Measurements from ENCODE around the gene CCDC116. TPM values are rescaled to one million over a fixed set of nuclear protein-coding genes. Genes with fewer than 3 reads are reported as not detected.

CCDC116 gene
- polyA plus RNA-seq, 1 donor from 2014 or later, result 0.28 TPM

DNA sequence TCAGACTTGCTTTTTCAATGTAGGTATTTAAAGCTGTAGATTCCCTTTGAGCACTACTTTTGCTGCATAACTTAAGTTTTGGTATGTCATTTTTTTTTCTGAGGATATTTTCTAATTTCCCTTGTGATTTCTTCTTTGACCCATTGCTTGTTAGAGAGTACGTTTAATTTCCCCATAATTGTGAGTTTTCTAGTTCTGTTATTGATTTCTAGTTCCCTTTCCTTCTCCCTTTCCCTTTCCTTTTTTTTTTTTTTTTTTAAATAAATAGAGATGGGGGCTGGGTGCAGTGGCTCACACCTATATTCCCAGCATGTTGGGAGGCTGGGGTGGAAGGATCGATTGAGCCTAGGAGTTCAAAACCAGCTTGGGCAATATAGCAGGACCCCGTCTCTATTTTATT is 34.3 kb upstream of the CCDC116 start:
- Histone ChIP-seq H2AFZ (ENCODE audit: low read depth, low read length) (no peak overlapping the region), H3K9me3 (ENCODE audit: low read length) (no peaks in the 10 kb centered on the region), H3K79me2 (replicated peaks; ENCODE audit: insufficient read depth, low read length) (peaks cover 16% of the 10 kb centered on the region), H4K20me1 (ENCODE audit: insufficient read depth) (no peaks in the 10 kb centered on the region), H3K9ac (ENCODE audit: low read length) (no peak overlapping the region), H3K4me2 (ENCODE audit: low read length) (no peak overlapping the region), H3K27me3 (ENCODE audit: insufficient read depth, low read depth, low read length) (no peaks in the 10 kb centered on the region), H3K4me3 (ENCODE audit: low read length) (no peak overlapping the region), H3K27ac (ENCODE audit: low read length) (no peak overlapping the region), H3K36me3 (ENCODE audit: insufficient read depth, low read length) (peaks cover 9% of the 10 kb centered on the region), H3F3A (ENCODE audit: insufficient read depth, low read length, poor library complexity, severe bottlenecking) (no peaks in the 10 kb centered on the region), H3K9me2 (ENCODE audit: insufficient read depth, low read length) (no peaks in the 10 kb centered on the region)
- TF ChIP-seq POLR2AphosphoS5 (IDR thresholded peaks at IDR 0.05), result no peak
- TF ChIP-seq SMC3 (conservative IDR thresholded peaks at IDR 0.05; ENCODE audit: poor library complexity), result no peak
- no peak for TF ChIP-seq CTCF (IDR thresholded peaks at IDR 0.05; ENCODE audit: poor library complexity, severe bottlenecking)
- TF ChIP-seq EZH2 (IDR thresholded peaks at IDR 0.05; ENCODE audit: borderline replicate concordance, insufficient read depth, low read length, poor library complexity, severe bottlenecking), result no peak
- TF ChIP-seq EP300 (conservative IDR thresholded peaks at IDR 0.05; ENCODE audit: poor library complexity, severe bottlenecking), result no peak

GRCh38 chr22:21599053-21599893 is 33.3 kb upstream of the CCDC116 start:
- Histone ChIP-seq H3F3A (ENCODE audit: insufficient read depth, low read length, poor library complexity, severe bottlenecking) (no peaks in the 10 kb centered on the region), H3K9ac (ENCODE audit: low read length) (no peak overlapping the region), H3K27me3 (ENCODE audit: insufficient read depth, low read depth, low read length) (no peaks in the 10 kb centered on the region), H3K9me3 (ENCODE audit: low read length) (no peaks in the 10 kb centered on the region), H4K20me1 (ENCODE audit: insufficient read depth) (no peaks in the 10 kb centered on the region), H3K27ac (ENCODE audit: low read length) (no peak overlapping the region), H2AFZ (ENCODE audit: low read depth, low read length) (no peak overlapping the region), H3K9me2 (ENCODE audit: insufficient read depth, low read length) (no peaks in the 10 kb centered on the region), H3K79me2 (replicated peaks; ENCODE audit: insufficient read depth, low read length) (peaks cover 17% of the 10 kb centered on the region), H3K36me3 (ENCODE audit: insufficient read depth, low read length) (peaks cover 9% of the 10 kb centered on the region), H3K4me3 (ENCODE audit: low read length) (no peak overlapping the region), H3K4me2 (ENCODE audit: low read length) (no peak overlapping the region)
- TF ChIP-seq SMC3 (conservative IDR thresholded peaks at IDR 0.05; ENCODE audit: poor library complexity) (no peak), TAF1 (IDR thresholded peaks at IDR 0.05; ENCODE audit: low read depth) (no peak), REST (IDR thresholded peaks at IDR 0.05; ENCODE audit: borderline replicate concordance) (no peak), EZH2 (IDR thresholded peaks at IDR 0.05; ENCODE audit: borderline replicate concordance, insufficient read depth, low read length, poor library complexity, severe bottlenecking) (no peak), POLR2AphosphoS5 (IDR thresholded peaks at IDR 0.05) (no peak)
